ENCODE data around the gene NDC80.

NDC80 gene

GRCh38 chr18:2554696-2555095, 16.7 kb upstream of the NDC80 start:
- Histone ChIP-seq H3K18ac (ENCODE audit: low read length) (no peak overlapping the region), H4K91ac (ENCODE audit: low read depth, low read length, poor library complexity) (no peak overlapping the region), H3K36me3 (replicated peaks in 1 of 2; ENCODE audit: control insufficient read depth in 2 of 2, insufficient read depth in 2 of 2, low read length in 2 of 2) (peaks cover 0 to 21% of the 10 kb centered on the region in 2 donors), H4K8ac (ENCODE audit: low read depth, low read length) (no peak overlapping the region), H2BK15ac (ENCODE audit: low read length) (no peak overlapping the region), H3K9me3 (replicated peaks in 1 of 2; ENCODE audit: control insufficient read depth in 2 of 2, insufficient read depth in 1 of 2, low read depth in 1 of 2, low read length in 2 of 2) (no peaks in the 10 kb centered on the region), H3K14ac (ENCODE audit: low read length) (no peak overlapping the region), H3K4me2 (ENCODE audit: insufficient read depth, low read length, poor library complexity, severe bottlenecking) (no peak overlapping the region), H2BK12ac (ENCODE audit: low read length) (no peak overlapping the region), H2AK5ac (ENCODE audit: low read depth, low read length) (no peak overlapping the region), H2AFZ (ENCODE audit: low read length) (no peak overlapping the region), H3K79me1 (ENCODE audit: low read depth, low read length) (no peaks in the 10 kb centered on the region), H3K4ac (ENCODE audit: low read length) (no peak overlapping the region), H2BK5ac (ENCODE audit: low read length) (no peak overlapping the region), H3K4me3 (ENCODE audit: low read length in 2 of 2) (no peak overlapping the region), H3K9ac (ENCODE audit: low read depth, low read length, poor library complexity) (no peak overlapping the region), H2BK120ac (ENCODE audit: low read depth, low read length) (no peak overlapping the region), H3K27ac (replicated peaks; ENCODE audit: low read length) (no peak overlapping the region), H3K23ac (ENCODE audit: low read depth, low read length, poor library complexity) (no peak overlapping the region), H3K27me3 (ENCODE audit: control insufficient read depth in 3 of 3, insufficient read depth in 3 of 3, low read depth in 1 of 3, low read length in 3 of 3) (no peaks in the 10 kb centered on the region), H3K4me1 (ENCODE audit: control insufficient read depth in 2 of 2, insufficient read depth in 1 of 2, low read depth in 1 of 2, low read length in 2 of 2) (peaks cover 0 to 6% of the 10 kb centered on the region in 2 donors)
- DNase-seq (ENCODE audit: low spot score) = no peak
- WGBS, 2 donors (ENCODE audit: extremely low coverage in 2 of 2, insufficient read length in 2 of 2, insufficient replicate concordance in 1 of 2) = no CpG with 5 or more reads among the region's 4 CpGs

GRCh38 chr18:2555895-2556294, 15.5 kb upstream of the NDC80 start:
- no peak overlapping the region for H3K27ac ChIP-seq (replicated peaks; ENCODE audit: low read length)
- H3K4me2 ChIP-seq (ENCODE audit: insufficient read depth, low read length, poor library complexity, severe bottlenecking) = no peak overlapping the region
- H3K36me3 ChIP-seq (replicated peaks in 1 of 2; ENCODE audit: control insufficient read depth in 2 of 2, insufficient read depth in 2 of 2, low read length in 2 of 2) = peaks cover 0 to 18% of the 10 kb centered on the region in 2 donors
- no peaks in the 10 kb centered on the region for H3K79me1 ChIP-seq (ENCODE audit: low read depth, low read length)
- H3K27me3 ChIP-seq (ENCODE audit: control insufficient read depth in 3 of 3, insufficient read depth in 3 of 3, low read depth in 1 of 3, low read length in 3 of 3) = no peaks in the 10 kb centered on the region
- no peak overlapping the region for H2BK15ac ChIP-seq (ENCODE audit: low read length)
- DNase-seq (ENCODE audit: low spot score) = no peak
- no peaks in the 10 kb centered on the region for H3K9me3 ChIP-seq (replicated peaks in 1 of 2; ENCODE audit: control insufficient read depth in 2 of 2, insufficient read depth in 1 of 2, low read depth in 1 of 2, low read length in 2 of 2)
- H3K14ac ChIP-seq (ENCODE audit: low read length) = no peak overlapping the region
- peak overlapping the region; percentile 52 for H3K23ac ChIP-seq (ENCODE audit: low read depth, low read length, poor library complexity)
- H2AFZ ChIP-seq (ENCODE audit: low read length) = no peak overlapping the region
- no peak overlapping the region for H3K9ac ChIP-seq (ENCODE audit: low read depth, low read length, poor library complexity)
- H2BK5ac ChIP-seq (ENCODE audit: low read length) = no peak overlapping the region
- no peak overlapping the region for H3K4ac ChIP-seq (ENCODE audit: low read length)
- no peak overlapping the region for H2AK5ac ChIP-seq (ENCODE audit: low read depth, low read length)
- WGBS, 2 donors (ENCODE audit: extremely low coverage in 2 of 2, insufficient read length in 2 of 2, insufficient replicate concordance in 1 of 2) = no CpG with 5 or more reads among the region's 4 CpGs
- H4K8ac ChIP-seq (ENCODE audit: low read depth, low read length) = no peak overlapping the region
- no peak overlapping the region for H3K18ac ChIP-seq (ENCODE audit: low read length)
- H4K91ac ChIP-seq (ENCODE audit: low read depth, low read length, poor library complexity) = no peak overlapping the region
- H2BK12ac ChIP-seq (ENCODE audit: low read length) = no peak overlapping the region
- H2BK120ac ChIP-seq (ENCODE audit: low read depth, low read length) = no peak overlapping the region
- no peak overlapping the region for H3K4me3 ChIP-seq (ENCODE audit: low read length in 2 of 2)
- peaks cover 0 to 6% of the 10 kb centered on the region in 2 donors for H3K4me1 ChIP-seq (ENCODE audit: control insufficient read depth in 2 of 2, insufficient read depth in 1 of 2, low read depth in 1 of 2, low read length in 2 of 2)

- H3K4me3 ChIP-seq (ENCODE audit: low read length in 2 of 2) = no peak overlapping the region
- H4K91ac ChIP-seq (ENCODE audit: low read depth, low read length, poor library complexity) = no peak overlapping the region
- no peak overlapping the region for H2AFZ ChIP-seq (ENCODE audit: low read length)
- no peak overlapping the region for H3K23ac ChIP-seq (ENCODE audit: low read depth, low read length, poor library complexity)
- H3K4me1 ChIP-seq (ENCODE audit: control insufficient read depth in 2 of 2, insufficient read depth in 1 of 2, low read depth in 1 of 2, low read length in 2 of 2) = peaks cover 0 to 6% of the 10 kb centered on the region in 2 donors
- no peak overlapping the region for H2BK120ac ChIP-seq (ENCODE audit: low read depth, low read length)
- no peak overlapping the region for H3K14ac ChIP-seq (ENCODE audit: low read length)
- no peak overlapping the region for H3K9ac ChIP-seq (ENCODE audit: low read depth, low read length, poor library complexity)
- H3K4ac ChIP-seq (ENCODE audit: low read length) = no peak overlapping the region
- no CpG with 5 or more reads among the region's 1 CpG for WGBS, 2 donors (ENCODE audit: extremely low coverage in 2 of 2, insufficient read length in 2 of 2, insufficient replicate concordance in 1 of 2)
- H3K9me3 ChIP-seq (replicated peaks in 1 of 2; ENCODE audit: control insufficient read depth in 2 of 2, insufficient read depth in 1 of 2, low read depth in 1 of 2, low read length in 2 of 2) = no peaks in the 10 kb centered on the region
- H2AK5ac ChIP-seq (ENCODE audit: low read depth, low read length) = no peak overlapping the region
- no peak overlapping the region for H2BK12ac ChIP-seq (ENCODE audit: low read length)
- no peaks in the 10 kb centered on the region for H3K27me3 ChIP-seq (ENCODE audit: control insufficient read depth in 3 of 3, insufficient read depth in 3 of 3, low read depth in 1 of 3, low read length in 3 of 3)
- H3K36me3 ChIP-seq (replicated peaks in 1 of 2; ENCODE audit: control insufficient read depth in 2 of 2, insufficient read depth in 2 of 2, low read length in 2 of 2) = peaks cover 0 to 20% of the 10 kb centered on the region in 2 donors
- H3K27ac ChIP-seq (replicated peaks; ENCODE audit: low read length) = no peak overlapping the region
- no peaks in the 10 kb centered on the region for H3K79me1 ChIP-seq (ENCODE audit: low read depth, low read length)
- no peak overlapping the region for H3K4me2 ChIP-seq (ENCODE audit: insufficient read depth, low read length, poor library complexity, severe bottlenecking)
- H3K18ac ChIP-seq (ENCODE audit: low read length) = no peak overlapping the region
- no peak for DNase-seq (ENCODE audit: low spot score)
- H2BK15ac ChIP-seq (ENCODE audit: low read length) = no peak overlapping the region
- H4K8ac ChIP-seq (ENCODE audit: low read depth, low read length) = no peak overlapping the region
- no peak overlapping the region for H2BK5ac ChIP-seq (ENCODE audit: low read length)
Measured at GRCh38 chr18:2557536-2557935, 13.8 kb upstream of the NDC80 start.

GRCh38 chr18:2559249-2559648, 12.1 kb upstream of the NDC80 start:
- Histone ChIP-seq H3K18ac (ENCODE audit: low read length) (no peak overlapping the region), H2BK12ac (ENCODE audit: low read length) (no peak overlapping the region), H2AFZ (ENCODE audit: low read length) (no peak overlapping the region), H3K9ac (ENCODE audit: low read depth, low read length, poor library complexity) (no peak overlapping the region), H2BK5ac (ENCODE audit: low read length) (no peak overlapping the region), H4K8ac (ENCODE audit: low read depth, low read length) (no peak overlapping the region), H2AK5ac (ENCODE audit: low read depth, low read length) (no peak overlapping the region), H3K79me1 (ENCODE audit: low read depth, low read length) (no peaks in the 10 kb centered on the region), H3K27me3 (ENCODE audit: control insufficient read depth in 3 of 3, insufficient read depth in 3 of 3, low read depth in 1 of 3, low read length in 3 of 3) (no peaks in the 10 kb centered on the region), H3K4ac (ENCODE audit: low read length) (no peak overlapping the region), H3K27ac (replicated peaks; ENCODE audit: low read length) (no peak overlapping the region), H2BK15ac (ENCODE audit: low read length) (no peak overlapping the region), H4K91ac (ENCODE audit: low read depth, low read length, poor library complexity) (no peak overlapping the region), H3K36me3 (replicated peaks in 1 of 2; ENCODE audit: control insufficient read depth in 2 of 2, insufficient read depth in 2 of 2, low read length in 2 of 2) (peaks cover 0 to 26% of the 10 kb centered on the region in 2 donors), H2BK120ac (ENCODE audit: low read depth, low read length) (no peak overlapping the region), H3K14ac (ENCODE audit: low read length) (no peak overlapping the region), H3K9me3 (replicated peaks in 1 of 2; ENCODE audit: control insufficient read depth in 2 of 2, insufficient read depth in 1 of 2, low read depth in 1 of 2, low read length in 2 of 2) (no peaks in the 10 kb centered on the region), H3K4me1 (ENCODE audit: control insufficient read depth in 2 of 2, insufficient read depth in 1 of 2, low read depth in 1 of 2, low read length in 2 of 2) (peaks cover 0 to 6% of the 10 kb centered on the region in 2 donors), H3K4me2 (ENCODE audit: insufficient read depth, low read length, poor library complexity, severe bottlenecking) (no peak overlapping the region), H3K4me3 (ENCODE audit: low read length in 2 of 2) (no peak overlapping the region), H3K23ac (ENCODE audit: low read depth, low read length, poor library complexity) (no peak overlapping the region)
- DNase-seq (ENCODE audit: low spot score) = no peak
- no CpG with 5 or more reads among the region's 1 CpG for WGBS, 2 donors (ENCODE audit: extremely low coverage in 2 of 2, insufficient read length in 2 of 2, insufficient replicate concordance in 1 of 2)
